HepG2 (cell line): ENCODE results near the gene RANBP3. TPM values are rescaled to one million over a fixed set of nuclear protein-coding genes. Genes with fewer than 3 reads are reported as not detected.

Experiments used
- ADNP ChIP-seq: sonication (generic); formaldehyde crosslinking; IDR thresholded peaks from 2 replicates; pipeline ENCODE4 v1.4.0; 2020; ENCODE audit warnings: missing genetic modification reagents
- DRAP1 ChIP-seq: IDR thresholded peaks from 2 replicates; pipeline ENCODE4 v1.6.1; 2016; ENCODE audit warnings: missing genetic modification reagents, missing compliant biosample characterization
- EEA1 ChIP-seq: sonication (generic); formaldehyde crosslinking; IDR thresholded peaks from 2 replicates; pipeline ENCODE4 v1.5.1; 2020; ENCODE audit warnings: mild to moderate bottlenecking, missing genetic modification reagents, borderline replicate concordance
- GLI4 ChIP-seq: sonication (generic); formaldehyde crosslinking; IDR thresholded peaks from 2 replicates; pipeline ENCODE4 v1.5.1; 2020; ENCODE audit warnings: missing genetic modification reagents, mild to moderate bottlenecking, moderate library complexity, borderline replicate concordance
- HDAC1 ChIP-seq: sonication (generic); formaldehyde crosslinking; IDR thresholded peaks from 2 replicates; pipeline ENCODE4 v1.5.1; 2020; ENCODE audit warnings: mild to moderate bottlenecking, missing genetic modification reagents
- HNRNPLL ChIP-seq: fragments of 200-400 bp; formaldehyde crosslinking; IDR thresholded peaks from 2 replicates; pipeline ENCODE4 v1.6.1; 2017; ENCODE audit warnings: mild to moderate bottlenecking, low read depth, low read length; ENCODE audit not compliant: poor library complexity, severe bottlenecking
- HOMEZ ChIP-seq: IDR thresholded peaks from 2 replicates; pipeline ENCODE4 v1.6.1; 2016; ENCODE audit warnings: low read depth
- JUNB ChIP-seq: sonication (generic); formaldehyde crosslinking; IDR thresholded peaks from 2 replicates; pipeline ENCODE4 v1.8.0; 2022; ENCODE audit warnings: missing genetic modification reagents, mild to moderate bottlenecking, borderline replicate concordance
- LCORL ChIP-seq, 2 experiments: fragments of 450-650 bp in 1 of 2; sonication (generic) in 1 of 2; formaldehyde crosslinking in 1 of 2; IDR thresholded peaks; 2 replicates each; pipeline versions ENCODE4 v1.5.0 to v1.6.1; 2017 to 2020; ENCODE audit warnings: antibody characterized with exemption in 1 of 2, missing genetic modification reagents in 1 of 2
- MIER2 ChIP-seq: IDR thresholded peaks from 2 replicates; pipeline ENCODE4 v1.6.1; 2016; ENCODE audit warnings: missing biosample characterization, missing genetic modification reagents
- PITX1 ChIP-seq: sonication (generic); formaldehyde crosslinking; IDR thresholded peaks from 2 replicates; pipeline ENCODE4 v1.5.1; 2020; ENCODE audit warnings: mild to moderate bottlenecking, missing genetic modification reagents
- POLR2G ChIP-seq: fragments of 200-400 bp; formaldehyde crosslinking; IDR thresholded peaks from 2 replicates; pipeline ENCODE4 v1.6.1; 2018; ENCODE audit warnings: mild to moderate bottlenecking, low read depth, low read length, moderate library complexity
- RORA ChIP-seq: sonication (generic); formaldehyde crosslinking; IDR thresholded peaks from 2 replicates; pipeline ENCODE4 v1.5.0; 2020; ENCODE audit warnings: mild to moderate bottlenecking, missing genetic modification reagents, moderate library complexity
- SYNCRIP ChIP-seq: fragments of 200-400 bp; formaldehyde crosslinking; IDR thresholded peaks from 2 replicates; pipeline ENCODE4 v1.6.1; 2018; ENCODE audit warnings: mild to moderate bottlenecking, low read depth, low read length; ENCODE audit not compliant: insufficient read depth
- TBP ChIP-seq: sonication (generic); formaldehyde crosslinking; IDR thresholded peaks from 2 replicates; pipeline ENCODE4 v1.5.0; 2020; ENCODE audit warnings: missing genetic modification reagents
- TRIM22 ChIP-seq: fragments of 450-650 bp; IDR thresholded peaks from 2 replicates; pipeline ENCODE4 v1.6.1; 2017
- ZBTB42 ChIP-seq: sonication (generic); formaldehyde crosslinking; IDR thresholded peaks from 2 replicates; pipeline ENCODE4 v1.5.0; 2020; ENCODE audit warnings: mild to moderate bottlenecking, missing genetic modification reagents
- ZKSCAN1 ChIP-seq: fragments of 150-350 bp; IDR thresholded peaks from 2 replicates; pipeline ENCODE4 v1.6.1; 2014; ENCODE audit warnings: low read length
- ZNF10 ChIP-seq: sonication (generic); formaldehyde crosslinking; IDR thresholded peaks from 2 replicates; pipeline ENCODE4 v1.4.0; 2020; ENCODE audit warnings: mild to moderate bottlenecking, low read depth, missing genetic modification reagents, borderline replicate concordance
- ZNF12 ChIP-seq: sonication (generic); formaldehyde crosslinking; IDR thresholded peaks from 2 replicates; pipeline ENCODE4 v1.5.0; 2020; ENCODE audit warnings: missing genetic modification reagents
- ZNF180 ChIP-seq: sonication (generic); formaldehyde crosslinking; IDR thresholded peaks from 2 replicates; pipeline ENCODE4 v1.4.0; 2020; ENCODE audit warnings: low read depth, missing genetic modification reagents, borderline replicate concordance
- ZNF326 ChIP-seq: sonication (generic); formaldehyde crosslinking; IDR thresholded peaks from 2 replicates; pipeline ENCODE4 v1.4.0; 2020; ENCODE audit warnings: missing genetic modification reagents, borderline replicate concordance
- ZNF543 ChIP-seq: sonication (generic); formaldehyde crosslinking; IDR thresholded peaks from 2 replicates; pipeline ENCODE4 v1.4.0; 2020; ENCODE audit warnings: mild to moderate bottlenecking, missing genetic modification reagents
- ZXDC ChIP-seq: sonication (generic); formaldehyde crosslinking; IDR thresholded peaks from 2 replicates; pipeline ENCODE4 v1.5.0; 2020; ENCODE audit warnings: mild to moderate bottlenecking, missing genetic modification reagents
- polyA plus RNA-seq, 8 experiments: library from polyadenylated mRNA; depleted of rRNA in 3 of 8; stranded (reverse) in 7 of 8; unstranded in 1 of 8; fragments of >200 nt; fragmentation: Illumina TruSeq in 4 of 8; extraction: Trizol in 4 of 8; gene quantifications; 2 replicates each; pipeline versions ENCODE4 v1.2.1 to v1.2.3, GENCODE V29; 2011 to 2016; ENCODE audit warnings: low read depth in 4 of 8, missing spikeins in 1 of 8, mixed read lengths in 1 of 8; ENCODE audit not compliant: insufficient read depth in 1 of 8
- total RNA-seq, 5 experiments: library from RNA; depleted of rRNA; stranded (reverse); fragments of >200 nt; fragmentation: Illumina TruSeq; extraction: Trizol; gene quantifications; 2 replicates each; pipeline ENCODE4 v1.2.3, GENCODE V29; 2016; ENCODE audit warnings: low read depth in 1 of 5

RANBP3 gene
- total and polyA plus RNA-seq, 2 of the 13 experiments (the other 11 are each of a cell fraction or from before 2014, with no cell fraction given), result 39.5 to 149 TPM

GRCh38 chr19:5977785-5978605, at the start of gene RANBP3 (continued):
- TF ChIP-seq RORA (CRISPR knock-in tag), result no peak; the same call in 1 of the 2 replicates
- TF ChIP-seq ZKSCAN1, result no peak
- TF ChIP-seq ZNF543 (CRISPR knock-in tag), result peak; percentile 100
- peak; percentile 99 for TF ChIP-seq PITX1 (CRISPR knock-in tag)
- peak; percentile 100 for TF ChIP-seq GLI4 (CRISPR knock-in tag)
- peak; percentile 99 for TF ChIP-seq ZBTB42 (CRISPR knock-in tag)
- TF ChIP-seq EEA1, result peak; percentile 100
- TF ChIP-seq HDAC1, result peak; percentile 92
- TF ChIP-seq ZNF12, result peak; percentile 93
- TF ChIP-seq HOMEZ (CRISPR knock-in tag), result peak; percentile 99
- peak; percentile 82 for TF ChIP-seq ADNP
- peak; percentile 71 for TF ChIP-seq POLR2G
- peak; percentile 97 for TF ChIP-seq DRAP1 (CRISPR knock-in tag)
- peak; percentile 99 for TF ChIP-seq ZXDC
- no peak for TF ChIP-seq TRIM22
- peak; percentile 98; the same call in 1 of the 2 replicates for TF ChIP-seq ZNF180 (CRISPR knock-in tag)
- TF ChIP-seq JUNB (CRISPR knock-in tag), result peak; percentile 99
- TF ChIP-seq SYNCRIP, result no peak
- TF ChIP-seq TBP (CRISPR knock-in tag), result no peak; the same call in 1 of the 2 replicates
- 0 out of 2 replicates have a peak, but pooled peaks have one; percentile 78 for TF ChIP-seq ZNF10 (CRISPR knock-in tag)
- TF ChIP-seq HNRNPLL, result peak; percentile 62
- no peak for TF ChIP-seq LCORL (IDR thresholded peaks at IDR 0.05)
- TF ChIP-seq LCORL (CRISPR knock-in tag; IDR thresholded peaks at IDR 0.05), result peak; percentile 96
- TF ChIP-seq ZNF326, result no peak
- peak; percentile 92 for TF ChIP-seq MIER2 (CRISPR knock-in tag)
